ENCODE results near the gene BCL11A.

DNA sequence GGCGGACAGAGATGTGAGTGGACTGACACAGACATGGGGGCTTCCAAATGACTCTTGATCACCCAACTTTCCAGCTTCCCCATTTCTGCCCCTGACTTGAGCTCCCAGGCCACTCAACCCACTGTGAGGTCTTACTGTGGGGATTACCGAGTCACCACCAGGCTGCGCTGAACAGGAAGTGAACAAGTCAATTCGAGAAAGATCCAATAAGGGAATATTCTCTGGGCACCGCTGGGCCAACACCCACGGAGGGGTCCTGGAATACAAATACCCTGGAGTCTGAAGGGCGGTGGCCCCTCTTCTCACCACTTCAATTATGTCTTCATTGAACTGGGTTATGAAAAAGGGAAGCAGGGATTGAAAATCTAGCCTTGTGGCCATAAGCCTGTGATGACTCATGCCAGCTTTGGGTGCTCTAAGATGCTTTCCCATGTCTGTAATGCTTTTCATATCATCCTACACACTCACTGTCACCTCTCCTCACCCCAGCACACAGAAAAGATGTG, 37.7 kb downstream of the BCL11A start:
- TF ChIP-seq, protein P1, sequence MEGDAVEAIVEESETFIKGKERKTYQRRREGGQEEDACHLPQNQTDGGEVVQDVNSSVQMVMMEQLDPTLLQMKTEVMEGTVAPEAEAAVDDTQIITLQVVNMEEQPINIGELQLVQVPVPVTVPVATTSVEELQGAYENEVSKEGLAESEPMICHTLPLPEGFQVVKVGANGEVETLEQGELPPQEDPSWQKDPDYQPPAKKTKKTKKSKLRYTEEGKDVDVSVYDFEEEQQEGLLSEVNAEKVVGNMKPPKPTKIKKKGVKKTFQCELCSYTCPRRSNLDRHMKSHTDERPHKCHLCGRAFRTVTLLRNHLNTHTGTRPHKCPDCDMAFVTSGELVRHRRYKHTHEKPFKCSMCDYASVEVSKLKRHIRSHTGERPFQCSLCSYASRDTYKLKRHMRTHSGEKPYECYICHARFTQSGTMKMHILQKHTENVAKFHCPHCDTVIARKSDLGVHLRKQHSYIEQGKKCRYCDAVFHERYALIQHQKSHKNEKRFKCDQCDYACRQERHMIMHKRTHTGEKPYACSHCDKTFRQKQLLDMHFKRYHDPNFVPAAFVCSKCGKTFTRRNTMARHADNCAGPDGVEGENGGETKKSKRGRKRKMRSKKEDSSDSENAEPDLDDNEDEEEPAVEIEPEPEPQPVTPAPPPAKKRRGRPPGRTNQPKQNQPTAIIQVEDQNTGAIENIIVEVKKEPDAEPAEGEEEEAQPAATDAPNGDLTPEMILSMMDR (conservative IDR thresholded peaks at IDR 0.05), result no peak
- no peak for TF ChIP-seq ZFX (IDR thresholded peaks at IDR 0.05)

Data from C4-2B (cell line).